ENCODE data around the gene CD226. TPM values are rescaled to one million over a fixed set of nuclear protein-coding genes. Genes with fewer than 3 reads are reported as not detected.

Gene CD226
- total RNA-seq, 1 experiment from 2014 or later: 1.2 TPM

- Histone ChIP-seq H3K4me1 (ENCODE audit: control insufficient read depth in 1 of 2, insufficient read depth in 2 of 2, low read length in 2 of 2) (no peaks in the 10 kb centered on the region), H3K4me2 (ENCODE audit: low read length) (no peak overlapping the region), H4K20me1 (ENCODE audit: insufficient read depth) (no peaks in the 10 kb centered on the region), H3K27ac (ENCODE audit: low read depth, low read length) (no peak overlapping the region), H3K27me3 (ENCODE audit: insufficient read depth, low read length) (no peaks in the 10 kb centered on the region), H3K36me3 (ENCODE audit: control insufficient read depth in 1 of 2, insufficient read depth in 2 of 2, low read length in 2 of 2) (no peaks in the 10 kb centered on the region), H3K79me2 (ENCODE audit: insufficient read depth, low read length) (no peaks in the 10 kb centered on the region), H2AFZ (ENCODE audit: low read depth, low read length, poor library complexity, severe bottlenecking) (no peak overlapping the region), H3K9me2 (ENCODE audit: insufficient read depth) (no peaks in the 10 kb centered on the region), H3K9me3 (ENCODE audit: control insufficient read depth in 1 of 2, insufficient read depth in 1 of 2, low read depth in 1 of 2, low read length in 2 of 2) (no peaks in the 10 kb centered on the region), H3K9ac (ENCODE audit: low read length) (no peak overlapping the region), H3K4me3 (replicated peaks in 1 of 2; ENCODE audit: low read depth in 1 of 2, low read length in 2 of 2) (no peak overlapping the region)
- CTCF ChIA-PET: no interaction called here
- POLR2A ChIA-PET: no interaction called here
- no TSS peak for BruUV-seq (replicated peaks)
- no peak for ATAC-seq
- RAD21 ChIA-PET (ENCODE audit: low non-redundant PET in 1 of 2, low total read pairs in 2 of 2, uncharacterized antibody in 2 of 2, unreplicated experiment in 2 of 2): no interaction called here
- TF ChIP-seq ATF3 (IDR thresholded peaks at IDR 0.05) (no peak), ZNF274 (IDR thresholded peaks at IDR 0.05; ENCODE audit: low read depth, low read length) (no peak), CTCF (IDR thresholded peaks at IDR 0.05 in 2 of 3, conservative IDR thresholded peaks at IDR 0.05 in 1 of 3; ENCODE audit: borderline replicate concordance in 1 of 3, insufficient read depth in 1 of 3, low read depth in 2 of 3, low read length in 2 of 3) (no peak), ZBTB33 (IDR thresholded peaks at IDR 0.05; ENCODE audit: extremely low read depth, insufficient replicate concordance, low read length) (no peak), POLR2AphosphoS5 (IDR thresholded peaks at IDR 0.05; ENCODE audit: low read depth, low read length) (no peak), REST (IDR thresholded peaks at IDR 0.05; ENCODE audit: low read depth) (no peak), JUND (IDR thresholded peaks at IDR 0.05) (no peak), RAD21 (IDR thresholded peaks at IDR 0.05; ENCODE audit: low read depth) (no peak), TCF7L2 (IDR thresholded peaks at IDR 0.05; ENCODE audit: borderline replicate concordance, extremely low read depth, insufficient read depth, insufficient read length) (no peak), MAX (IDR thresholded peaks at IDR 0.05) (no peak), ELF1 (IDR thresholded peaks at IDR 0.05; ENCODE audit: borderline replicate concordance, low read depth) (no peak), EZH2phosphoT487 (IDR thresholded peaks at IDR 0.05; ENCODE audit: borderline replicate concordance) (no peak), SIN3A (IDR thresholded peaks at IDR 0.05; ENCODE audit: low read depth) (no peak), POLR2A (IDR thresholded peaks at IDR 0.05; ENCODE audit: borderline replicate concordance, extremely low read depth, insufficient read depth, insufficient read length) (no peak), CBX3 (IDR thresholded peaks at IDR 0.05; ENCODE audit: low read depth) (no peak), SRF (IDR thresholded peaks at IDR 0.05; ENCODE audit: low read depth) (no peak)
- DNase-seq (ENCODE audit: low read depth, low spot score): no peak
- intact Hi-C loops (cut with micrococcal nuclease): no loop called here
These were observed 81.9 kb downstream of the CD226 start for GRCh38 chr18:69865776-69866175.

Measured in HCT116 (cell line).